GM19193 (cell line): ENCODE measurements around the gene SIK3.

ENCODE experiments used
- POLR2A ChIP-seq: IDR thresholded peaks from 4 replicates; pipeline ENCODE4 v1.6.1; 2011; ENCODE audit not compliant: insufficient read depth, insufficient read length; ENCODE audit errors: extremely low read depth

The SIK3 gene

GRCh38 chr11:116860303-116860702, 237.9 kb downstream of the SIK3 start:
- TF ChIP-seq POLR2A = no peak

- TF ChIP-seq POLR2A = no peak
Measured at GRCh38 chr11:116859175-116859574, 239.1 kb downstream of the SIK3 start.

- TF ChIP-seq POLR2A = no peak
Measured at GRCh38 chr11:116857936-116858335, 240.3 kb downstream of the SIK3 start.

GRCh38 chr11:116857316-116857715, 240.9 kb downstream of the SIK3 start:
- no peak for TF ChIP-seq POLR2A

- no peak for TF ChIP-seq POLR2A
Measured at GRCh38 chr11:116856423-116856822, 241.8 kb downstream of the SIK3 start.

- TF ChIP-seq POLR2A = no peak
Measured at GRCh38 chr11:116855413-116855812, 242.8 kb downstream of the SIK3 start.

- no peak for TF ChIP-seq POLR2A
Measured at GRCh38 chr11:116853461-116854073, 244.7 kb downstream of the SIK3 start.

- TF ChIP-seq POLR2A = no peak
Measured at GRCh38 chr11:116852261-116853031, 245.8 kb downstream of the SIK3 start.

GRCh38 chr11:116851626-116852025, 246.6 kb downstream of the SIK3 start:
- no peak for TF ChIP-seq POLR2A

GRCh38 chr11:116849486-116849885, 248.7 kb downstream of the SIK3 start:
- TF ChIP-seq POLR2A = no peak

- TF ChIP-seq POLR2A = no peak
Measured at GRCh38 chr11:116849060-116849459, 249.2 kb downstream of the SIK3 start.

GRCh38 chr11:116847612-116848011, 250.6 kb downstream of the SIK3 start:
- no peak for TF ChIP-seq POLR2A

GRCh38 chr11:116844722-116845121, 253.5 kb downstream of the SIK3 start:
- no peak for TF ChIP-seq POLR2A

- no peak for TF ChIP-seq POLR2A
Measured at GRCh38 chr11:116843661-116844060, 254.6 kb downstream of the SIK3 start.

GRCh38 chr11:116842909-116843308, 255.3 kb downstream of the SIK3 start:
- TF ChIP-seq POLR2A = no peak

- TF ChIP-seq POLR2A = no peak
Measured at GRCh38 chr11:116842117-116842516, 256.1 kb downstream of the SIK3 start.
